HepG2 (cell line): ENCODE measurements around the gene GNAI2. TPM values are rescaled to one million over a fixed set of nuclear protein-coding genes. Genes with fewer than 3 reads are reported as not detected.

ENCODE experiments used
- CENPBD1 ChIP-seq: sonication (generic); formaldehyde crosslinking; IDR thresholded peaks from 2 replicates; pipeline ENCODE4 v1.8.0; 2022; ENCODE audit warnings: missing genetic modification reagents, low read depth, mild to moderate bottlenecking, borderline replicate concordance
- HOMEZ ChIP-seq: IDR thresholded peaks from 2 replicates; pipeline ENCODE4 v1.6.1; 2016; ENCODE audit warnings: low read depth
- MEF2D ChIP-seq: sonication (generic); formaldehyde crosslinking; IDR thresholded peaks from 2 replicates; pipeline ENCODE4 v1.5.1; 2020; ENCODE audit warnings: mild to moderate bottlenecking, missing genetic modification reagents
- MTA3 ChIP-seq: sonication (generic); formaldehyde crosslinking; IDR thresholded peaks from 2 replicates; pipeline ENCODE4 v1.4.0; 2020; ENCODE audit warnings: missing genetic modification reagents
- MTERF4 ChIP-seq: sonication (generic); formaldehyde crosslinking; IDR thresholded peaks from 2 replicates; pipeline ENCODE4 v1.8.0; 2023; ENCODE audit warnings: mild to moderate bottlenecking, missing genetic modification reagents
- MTF1 ChIP-seq: sonication (generic); formaldehyde crosslinking; IDR thresholded peaks from 2 replicates; pipeline ENCODE4 v1.5.0; 2020; ENCODE audit warnings: missing genetic modification reagents
- NFIB ChIP-seq: sonication (generic); formaldehyde crosslinking; IDR thresholded peaks from 2 replicates; pipeline ENCODE4 v1.9.0; 2021; ENCODE audit warnings: missing genetic modification reagents, mild to moderate bottlenecking, borderline replicate concordance
- POLR2AphosphoS5 ChIP-seq: IDR thresholded peaks from 2 replicates; pipeline ENCODE4 v1.6.1; 2012; ENCODE audit warnings: low read depth, low read length
- RCOR2 ChIP-seq: IDR thresholded peaks from 2 replicates; pipeline ENCODE4 v1.6.1; 2016; ENCODE audit warnings: missing biosample characterization, missing genetic modification reagents
- RERE ChIP-seq: IDR thresholded peaks from 2 replicates; pipeline ENCODE4 v1.6.1; 2016; ENCODE audit warnings: low read depth, missing genetic modification reagents, missing compliant biosample characterization
- SAFB2 ChIP-seq: sonication (generic); formaldehyde crosslinking; IDR thresholded peaks from 2 replicates; pipeline ENCODE4 v1.5.1; 2020; ENCODE audit warnings: missing genetic modification reagents, low read depth, mild to moderate bottlenecking, borderline replicate concordance
- SYNCRIP ChIP-seq: fragments of 200-400 bp; formaldehyde crosslinking; IDR thresholded peaks from 2 replicates; pipeline ENCODE4 v1.6.1; 2018; ENCODE audit warnings: mild to moderate bottlenecking, low read depth, low read length; ENCODE audit not compliant: insufficient read depth
- TAF15 ChIP-seq: fragments of 200-400 bp; formaldehyde crosslinking; IDR thresholded peaks from one replicate; pipeline ENCODE4 v1.6.1; 2018; ENCODE audit warnings: mild to moderate bottlenecking, low read depth, low read length; ENCODE audit not compliant: poor library complexity, severe bottlenecking
- ZFP36L1 ChIP-seq: sonication (generic); formaldehyde crosslinking; IDR thresholded peaks from 2 replicates; pipeline ENCODE4 v1.8.0; 2022; ENCODE audit warnings: mild to moderate bottlenecking, missing genetic modification reagents, moderate library complexity
- ZFP41 ChIP-seq: sonication (generic); formaldehyde crosslinking; IDR thresholded peaks from 2 replicates; pipeline ENCODE4 v1.4.0; 2020; ENCODE audit warnings: mild to moderate bottlenecking, missing genetic modification reagents, borderline replicate concordance
- ZNF292 ChIP-seq: sonication (generic); formaldehyde crosslinking; IDR thresholded peaks from 2 replicates; pipeline ENCODE4 v1.8.1; 2022; ENCODE audit warnings: mild to moderate bottlenecking, low read depth, missing genetic modification reagents, borderline replicate concordance
- ZNF841 ChIP-seq: sonication (generic); formaldehyde crosslinking; IDR thresholded peaks from 2 replicates; pipeline ENCODE4 v1.8.1; 2023; ENCODE audit warnings: missing genetic modification reagents, borderline replicate concordance
- polyA plus RNA-seq, 8 experiments: library from polyadenylated mRNA; depleted of rRNA in 3 of 8; stranded (reverse) in 7 of 8; unstranded in 1 of 8; fragments of >200 nt; fragmentation: Illumina TruSeq in 4 of 8; extraction: Trizol in 4 of 8; gene quantifications; 2 replicates each; pipeline versions ENCODE4 v1.2.1 to v1.2.3, GENCODE V29; 2011 to 2016; ENCODE audit warnings: low read depth in 4 of 8, missing spikeins in 1 of 8, mixed read lengths in 1 of 8; ENCODE audit not compliant: insufficient read depth in 1 of 8
- total RNA-seq, 5 experiments: library from RNA; depleted of rRNA; stranded (reverse); fragments of >200 nt; fragmentation: Illumina TruSeq; extraction: Trizol; gene quantifications; 2 replicates each; pipeline ENCODE4 v1.2.3, GENCODE V29; 2016; ENCODE audit warnings: low read depth in 1 of 5
- TF ChIP-seq, protein P1 (sequence below): IDR thresholded peaks from 2 replicates; pipeline ENCODE4 v1.6.1; 2016; ENCODE audit warnings: missing genetic modification reagents, missing compliant biosample characterization
- TF ChIP-seq, protein P2 (sequence below): sonication (generic); formaldehyde crosslinking; IDR thresholded peaks from 2 replicates; pipeline ENCODE4 v1.8.0; 2022; ENCODE audit warnings: missing genetic modification reagents, mild to moderate bottlenecking, borderline replicate concordance

GNAI2 gene
- total and polyA plus RNA-seq, 2 of the 13 experiments (the other 11 are each of a cell fraction or from before 2014, with no cell fraction given) = 51.1 to 66.2 TPM

- TF ChIP-seq MTA3 (CRISPR knock-in tag) (no peak), ZNF841 (CRISPR knock-in tag) (no peak), ZFP36L1 (no peak), MTERF4 (no peak), ZNF292 (CRISPR knock-in tag) (no peak), CENPBD1 (no peak), SAFB2 (0 out of 2 replicates have a peak, but pooled peaks have one; percentile 18), RERE (CRISPR knock-in tag) (no peak), MEF2D (CRISPR knock-in tag) (peak; percentile 30; the same call in 1 of the 2 replicates), HOMEZ (CRISPR knock-in tag) (0 out of 2 replicates have a peak, but pooled peaks have one; percentile 8), ZFP41 (CRISPR knock-in tag) (no peak), RCOR2 (CRISPR knock-in tag) (no peak), POLR2AphosphoS5 (no peak), MTF1 (CRISPR knock-in tag) (no peak), SYNCRIP (no peak), NFIB (CRISPR knock-in tag) (no peak), TAF15 (peak; percentile 41)
- TF ChIP-seq, protein P1, sequence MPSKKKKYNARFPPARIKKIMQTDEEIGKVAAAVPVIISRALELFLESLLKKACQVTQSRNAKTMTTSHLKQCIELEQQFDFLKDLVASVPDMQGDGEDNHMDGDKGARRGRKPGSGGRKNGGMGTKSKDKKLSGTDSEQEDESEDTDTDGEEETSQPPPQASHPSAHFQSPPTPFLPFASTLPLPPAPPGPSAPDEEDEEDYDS (CRISPR knock-in tag) = no peak
- TF ChIP-seq, protein P2, sequence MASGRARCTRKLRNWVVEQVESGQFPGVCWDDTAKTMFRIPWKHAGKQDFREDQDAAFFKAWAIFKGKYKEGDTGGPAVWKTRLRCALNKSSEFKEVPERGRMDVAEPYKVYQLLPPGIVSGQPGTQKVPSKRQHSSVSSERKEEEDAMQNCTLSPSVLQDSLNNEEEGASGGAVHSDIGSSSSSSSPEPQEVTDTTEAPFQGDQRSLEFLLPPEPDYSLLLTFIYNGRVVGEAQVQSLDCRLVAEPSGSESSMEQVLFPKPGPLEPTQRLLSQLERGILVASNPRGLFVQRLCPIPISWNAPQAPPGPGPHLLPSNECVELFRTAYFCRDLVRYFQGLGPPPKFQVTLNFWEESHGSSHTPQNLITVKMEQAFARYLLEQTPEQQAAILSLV = peak; percentile 49; the same call in 1 of the 2 replicates
These were observed 41.7 kb upstream of the GNAI2 start (continued) for GRCh38 chr3:50194128-50194902.
